Calu3 (cell line): ENCODE data around the gene DNHD1. TPM values are rescaled to one million over a fixed set of nuclear protein-coding genes. Genes with fewer than 3 reads are reported as not detected.

Experiments
- BruUV-seq: library from RNA; stranded (reverse); fragments of 400-500 nt; replicated peaks from 2 replicates; lab custom pipeline; 2021; lab: Mats Ljungman, UMichigan
- CTCF ChIA-PET: fragments of 300-600 bp; sonication (Branson Sonifier 250); formaldehyde crosslinking; loops from one replicate; lab custom pipeline; 2022; ENCODE audit warnings: antibody characterized with exemption; lab: Charles Lee
- DNase-seq: peaks from one replicate; pipeline ENCODE4 v3.0.0; 2022
- H3K27ac Mint-ChIP-seq: one replicate; pipeline ENCODE4 v1.8.0; 2022; ENCODE audit warnings: mixed read lengths; ENCODE audit not compliant: unreplicated experiment
- H3K27me3 Mint-ChIP-seq: one replicate; pipeline ENCODE4 v1.8.0; 2022; ENCODE audit warnings: mixed read lengths; ENCODE audit not compliant: unreplicated experiment
- H3K36me3 Mint-ChIP-seq: one replicate; pipeline ENCODE4 v1.8.0; 2022; ENCODE audit warnings: mild to moderate bottlenecking, moderate library complexity, mixed read lengths; ENCODE audit not compliant: insufficient read depth, unreplicated experiment
- H3K4me1 Mint-ChIP-seq: one replicate; pipeline ENCODE4 v1.8.0; 2022; ENCODE audit warnings: mild to moderate bottlenecking, low read depth, mixed read lengths; ENCODE audit not compliant: unreplicated experiment
- H3K4me3 Mint-ChIP-seq: one replicate; pipeline ENCODE4 v1.8.0; 2022; ENCODE audit warnings: mild to moderate bottlenecking, low read depth, moderate library complexity, mixed read lengths; ENCODE audit not compliant: unreplicated experiment
- H3K9me3 Mint-ChIP-seq: one replicate; pipeline ENCODE4 v1.8.0; 2022; ENCODE audit warnings: low read depth, mixed read lengths; ENCODE audit not compliant: unreplicated experiment
- CTCF ChIP-seq: fragments of 200-600 bp; IDR thresholded peaks from one replicate; pipeline ENCODE4 v1.8.0; 2022; ENCODE audit warnings: antibody characterized with exemption; ENCODE audit not compliant: unreplicated experiment
- intact Hi-C: fragments of 100-400 bp; cut with micrococcal nuclease; formaldehyde crosslinking; loops from one replicate; pipeline ENCODE4 v1.10.0; 2022; ENCODE audit not compliant: unreplicated experiment
- total RNA-seq: library from RNA; stranded (reverse); gene quantifications from 2 replicates; pipeline ENCODE4 v1.2.3, GENCODE V29; 2022

Gene DNHD1
- total RNA-seq, 1 experiment from 2014 or later = 41.2 TPM

GRCh38 chr11:6611963-6612212 lies 114.8 kb downstream of the DNHD1 start:
- Mint-ChIP-seq H3K4me3 (no peak overlapping the region), H3K4me1 (peaks cover 24% of the 10 kb centered on the region), H3K27ac (no peak overlapping the region), H3K9me3 (no peaks in the 10 kb centered on the region), H3K27me3 (no peaks in the 10 kb centered on the region), H3K36me3 (no peaks in the 10 kb centered on the region)
- CTCF ChIA-PET = interaction anchor here (0.6 to 1.1 kb wide), 3 partner anchors 12 to 145 kb away, joined by 3 to 9 read pairs (median 3); partner anchors contain the start of gene MRPL17
- BruUV-seq = no TSS peak
- TF ChIP-seq CTCF = no peak
- DNase-seq = no peak
- intact Hi-C loops = loop anchor here (2.0 to 10.0 kb wide), 2 partner anchors 71 to 127 kb away; partner anchors contain the start of genes ARFIP2, MRPL17 and TIMM10B

GRCh38 chr11:6612213-6613041 lies 115.3 kb downstream of the DNHD1 start, which contains the start of gene TAF10:
Gene TAF10 (minus strand): TSS chr11:6612216. CDS start chr11:6612189, 27 bp downstream.
- Mint-ChIP-seq H3K4me1 (peaks cover 21% of the 10 kb centered on the region), H3K4me3 (no peak within 1 kb of the TSS), H3K36me3 (no peaks in the 10 kb centered on the region), H3K27me3 (no peaks in the 10 kb centered on the region), H3K9me3 (no peaks in the 10 kb centered on the region), H3K27ac (peak within 1 kb of the TSS; percentile 81)
- TF ChIP-seq CTCF = peak; percentile 26
- peak; percentile 97 for DNase-seq
- TSS peak; percentile 98 for BruUV-seq
- intact Hi-C loops = loop anchor here (2.0 to 10.0 kb wide), 2 partner anchors 70 to 128 kb away; partner anchors contain the start of genes ARFIP2, MRPL17 and TIMM10B
- CTCF ChIA-PET = interaction anchor here (0.6 to 1.1 kb wide), 3 partner anchors 13 to 145 kb away, joined by 3 to 9 read pairs (median 3); partner anchors contain the start of gene MRPL17

DNA sequence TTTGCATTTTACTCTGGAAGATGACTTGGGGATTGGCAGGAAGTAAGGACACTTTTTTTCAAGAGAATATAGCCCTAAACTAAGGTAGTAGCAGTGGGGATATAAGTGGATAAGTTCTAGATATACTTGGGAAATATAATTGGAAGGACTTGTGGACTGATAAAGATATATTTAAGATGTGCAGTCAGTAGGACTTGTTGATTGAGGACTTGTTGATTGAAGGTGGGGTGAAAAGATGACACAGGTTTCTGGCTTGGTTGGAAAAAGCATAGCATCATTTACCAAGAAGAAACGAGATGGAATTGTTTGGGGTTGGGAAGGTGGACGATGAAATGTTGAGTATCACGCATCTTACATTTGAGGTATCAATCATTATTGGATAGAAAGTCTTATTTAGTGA lies 116.4 kb downstream of the DNHD1 start:
- Mint-ChIP-seq H3K36me3 (no peaks in the 10 kb centered on the region), H3K27me3 (no peaks in the 10 kb centered on the region), H3K4me3 (no peak overlapping the region), H3K9me3 (no peaks in the 10 kb centered on the region), H3K27ac (no peak overlapping the region), H3K4me1 (peaks cover 17% of the 10 kb centered on the region)
- CTCF ChIA-PET = no interaction called here
- no peak for DNase-seq
- no TSS peak for BruUV-seq
- no peak for TF ChIP-seq CTCF
- intact Hi-C loops = loop anchor here (2.0 to 10.0 kb wide), 2 partner anchors 69 to 129 kb away; partner anchors contain the start of genes ARFIP2, MRPL17 and TIMM10B

- no peak for DNase-seq
- intact Hi-C loops = loop anchor here (10.0 kb wide), 1 partner anchor 130 kb away; the partner anchor contains the start of genes ARFIP2 and TIMM10B
- H3K4me3 Mint-ChIP-seq = no peak overlapping the region
Measured at GRCh38 chr11:6614446-6614845, 117.4 kb downstream of the DNHD1 start.

More at GRCh38 chr11:6614446-6614845, 117.4 kb downstream of the DNHD1 start:
- no peak for TF ChIP-seq CTCF
- CTCF ChIA-PET = no interaction called here
- Mint-ChIP-seq H3K27me3 (no peaks in the 10 kb centered on the region), H3K36me3 (no peaks in the 10 kb centered on the region), H3K9me3 (no peaks in the 10 kb centered on the region), H3K4me1 (peaks cover 17% of the 10 kb centered on the region), H3K27ac (no peak overlapping the region)
- BruUV-seq = no TSS peak
